NCI-H2227 (cell line): ENCODE measurements around the gene IGSF1.

Source experiments
- DNase-seq: peaks from one replicate; lab custom pipeline; 2025; ENCODE audit not compliant: unreplicated experiment; lab: John Stamatoyannopoulos, UW

IGSF1 gene, protein sequence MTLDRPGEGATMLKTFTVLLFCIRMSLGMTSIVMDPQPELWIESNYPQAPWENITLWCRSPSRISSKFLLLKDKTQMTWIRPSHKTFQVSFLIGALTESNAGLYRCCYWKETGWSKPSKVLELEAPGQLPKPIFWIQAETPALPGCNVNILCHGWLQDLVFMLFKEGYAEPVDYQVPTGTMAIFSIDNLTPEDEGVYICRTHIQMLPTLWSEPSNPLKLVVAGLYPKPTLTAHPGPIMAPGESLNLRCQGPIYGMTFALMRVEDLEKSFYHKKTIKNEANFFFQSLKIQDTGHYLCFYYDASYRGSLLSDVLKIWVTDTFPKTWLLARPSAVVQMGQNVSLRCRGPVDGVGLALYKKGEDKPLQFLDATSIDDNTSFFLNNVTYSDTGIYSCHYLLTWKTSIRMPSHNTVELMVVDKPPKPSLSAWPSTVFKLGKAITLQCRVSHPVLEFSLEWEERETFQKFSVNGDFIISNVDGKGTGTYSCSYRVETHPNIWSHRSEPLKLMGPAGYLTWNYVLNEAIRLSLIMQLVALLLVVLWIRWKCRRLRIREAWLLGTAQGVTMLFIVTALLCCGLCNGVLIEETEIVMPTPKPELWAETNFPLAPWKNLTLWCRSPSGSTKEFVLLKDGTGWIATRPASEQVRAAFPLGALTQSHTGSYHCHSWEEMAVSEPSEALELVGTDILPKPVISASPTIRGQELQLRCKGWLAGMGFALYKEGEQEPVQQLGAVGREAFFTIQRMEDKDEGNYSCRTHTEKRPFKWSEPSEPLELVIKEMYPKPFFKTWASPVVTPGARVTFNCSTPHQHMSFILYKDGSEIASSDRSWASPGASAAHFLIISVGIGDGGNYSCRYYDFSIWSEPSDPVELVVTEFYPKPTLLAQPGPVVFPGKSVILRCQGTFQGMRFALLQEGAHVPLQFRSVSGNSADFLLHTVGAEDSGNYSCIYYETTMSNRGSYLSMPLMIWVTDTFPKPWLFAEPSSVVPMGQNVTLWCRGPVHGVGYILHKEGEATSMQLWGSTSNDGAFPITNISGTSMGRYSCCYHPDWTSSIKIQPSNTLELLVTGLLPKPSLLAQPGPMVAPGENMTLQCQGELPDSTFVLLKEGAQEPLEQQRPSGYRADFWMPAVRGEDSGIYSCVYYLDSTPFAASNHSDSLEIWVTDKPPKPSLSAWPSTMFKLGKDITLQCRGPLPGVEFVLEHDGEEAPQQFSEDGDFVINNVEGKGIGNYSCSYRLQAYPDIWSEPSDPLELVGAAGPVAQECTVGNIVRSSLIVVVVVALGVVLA (N-terminal part only)

DNA sequence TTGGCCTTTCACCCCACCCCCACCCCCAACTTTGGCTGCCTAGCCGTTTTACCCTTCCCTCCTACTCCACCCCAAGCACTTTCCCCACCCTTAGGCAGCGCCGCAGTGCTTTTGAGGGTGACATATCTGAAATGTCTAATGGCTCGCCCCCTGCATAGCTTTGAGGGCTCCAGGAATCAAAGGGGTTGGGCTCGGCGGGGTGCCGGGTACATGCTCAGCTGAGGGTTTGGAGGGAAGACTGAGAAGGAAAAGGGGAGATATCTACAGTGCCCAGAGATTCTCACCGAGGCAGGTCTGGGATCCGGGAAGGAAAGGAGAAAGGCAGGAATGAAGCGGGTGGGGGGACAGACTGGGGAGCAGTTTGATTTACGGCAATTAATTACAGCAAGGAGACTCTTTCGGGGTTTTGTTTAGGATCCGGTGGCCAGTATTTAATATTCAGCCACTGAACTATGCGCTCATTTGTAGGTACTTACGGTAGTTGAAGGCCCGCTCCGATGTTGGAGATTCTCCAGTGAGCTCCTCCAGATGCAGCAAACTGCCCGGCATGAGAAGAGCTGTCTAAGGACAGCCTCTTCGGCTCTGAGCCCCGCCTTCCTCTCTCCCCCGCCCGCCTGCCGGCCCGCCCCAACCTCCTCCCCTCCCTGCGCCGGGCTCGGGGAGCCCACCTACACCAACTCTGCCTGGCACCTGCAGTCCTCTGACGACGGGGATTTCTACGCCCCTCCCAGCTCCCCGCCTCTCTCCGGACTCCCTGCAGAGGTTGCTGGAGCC is at the start of gene IGSF1:
TSS of gene IGSF1 (minus strand) at position 569 of the 774 bp plus-strand sequence. CDS start 2,632 bp downstream, outside the sequence.
- peak; percentile 21 for DNase-seq

GRCh38 chrX:131332331-131332730 is 43.2 kb upstream of the IGSF1 start:
- no peak for DNase-seq

DNA sequence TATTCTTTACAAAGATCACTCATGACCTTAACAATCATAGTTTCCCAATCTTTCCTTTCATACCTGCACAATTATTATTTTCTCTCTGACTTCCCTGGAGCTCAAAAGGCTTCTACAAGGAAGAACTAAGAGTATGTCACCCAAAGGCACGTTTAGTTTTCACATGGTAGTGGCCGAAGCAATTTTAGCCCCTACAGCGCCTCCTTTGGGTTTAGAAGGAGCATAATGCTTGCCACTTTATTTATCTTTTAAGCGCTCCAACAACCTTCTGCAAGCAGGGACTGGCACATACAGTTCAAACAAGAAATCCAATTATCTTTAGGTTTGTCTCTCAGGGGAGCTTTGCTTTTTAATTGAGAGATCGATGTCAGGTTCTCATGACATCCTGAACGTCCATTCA is 42.0 kb upstream of the IGSF1 start:
- DNase-seq: no peak

DNA sequence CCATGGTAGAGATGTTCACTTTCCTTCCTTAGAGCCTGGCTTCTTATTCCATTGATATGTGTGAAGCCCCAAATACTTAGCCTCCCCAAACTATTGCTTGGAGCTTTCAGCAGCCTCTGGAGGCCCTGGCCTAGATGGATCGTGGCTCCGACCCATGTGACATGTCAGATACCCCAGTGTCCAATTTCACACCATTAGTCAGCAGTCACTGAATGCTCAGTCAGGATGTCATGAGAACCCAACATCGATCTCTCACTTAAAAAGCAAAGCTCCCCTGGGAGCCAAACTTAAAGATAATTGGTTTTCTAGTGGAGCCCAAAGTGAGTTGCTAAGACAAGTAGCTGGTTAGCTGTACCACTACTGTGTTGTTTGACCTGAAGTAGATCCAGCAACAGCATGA is 41.6 kb upstream of the IGSF1 start:
- DNase-seq: no peak

- no peak for DNase-seq
Measured at GRCh38 chrX:131322651-131323050, 33.5 kb upstream of the IGSF1 start.

DNA sequence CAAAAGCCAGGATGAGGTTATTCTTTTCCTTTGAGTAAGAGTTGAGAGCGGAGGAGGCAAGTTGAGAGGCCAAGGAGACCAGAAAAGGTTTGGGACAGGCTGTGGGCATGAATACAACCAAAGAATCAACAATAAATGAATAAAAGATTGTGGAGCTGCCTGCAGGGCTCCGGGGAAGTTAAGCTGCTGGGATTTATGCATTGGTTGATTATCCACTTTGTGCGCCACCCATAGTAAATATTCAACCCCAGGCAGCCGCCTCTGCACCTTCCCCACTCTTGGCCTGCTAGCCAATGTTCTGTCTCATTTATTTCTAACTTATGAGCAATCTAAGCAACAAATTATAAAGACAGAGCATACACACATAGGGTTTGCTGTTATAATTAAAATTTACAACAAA is 28.2 kb upstream of the IGSF1 start:
- no peak for DNase-seq

DNA sequence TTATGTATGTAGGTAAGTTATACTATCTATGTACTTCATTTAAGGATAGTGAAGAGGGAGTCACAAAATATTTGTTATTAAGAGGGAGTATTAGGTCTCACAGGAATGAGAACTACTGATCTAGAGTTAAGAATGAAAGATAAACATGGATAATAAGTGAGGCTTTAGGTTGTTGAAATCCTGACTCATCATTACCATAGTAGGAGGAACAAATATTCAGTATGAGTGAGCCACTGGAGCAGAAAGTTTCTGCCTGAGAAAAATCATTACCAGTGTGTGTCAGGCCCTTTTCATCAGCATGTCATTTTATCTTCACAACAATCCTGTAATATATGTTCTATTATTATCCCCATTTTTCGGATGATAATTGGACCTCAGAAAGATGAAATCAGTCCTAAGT is 27.2 kb upstream of the IGSF1 start:
- DNase-seq: no peak

DNA sequence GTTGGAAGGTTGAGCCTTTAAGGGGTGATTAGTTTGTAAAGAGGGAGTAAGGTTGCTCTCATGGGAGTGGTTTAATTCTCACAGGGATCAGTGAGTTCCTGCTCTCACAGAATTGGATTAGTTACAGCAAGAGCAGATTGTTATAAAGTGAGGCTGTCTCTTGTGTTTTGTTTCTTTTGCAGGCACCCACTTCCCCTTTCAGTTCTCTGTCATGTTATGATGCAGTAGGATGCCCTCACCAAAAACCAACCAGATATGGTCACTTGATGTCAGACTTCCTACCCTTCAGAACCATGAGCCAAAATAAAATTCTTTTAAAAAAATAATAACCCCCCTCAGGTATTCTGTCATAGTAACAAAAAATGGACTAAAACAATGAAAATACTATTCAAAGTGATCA is 19.9 kb upstream of the IGSF1 start:
- DNase-seq: no peak

GRCh38 chrX:131306601-131307000 is 17.5 kb upstream of the IGSF1 start:
- DNase-seq: no peak

DNA sequence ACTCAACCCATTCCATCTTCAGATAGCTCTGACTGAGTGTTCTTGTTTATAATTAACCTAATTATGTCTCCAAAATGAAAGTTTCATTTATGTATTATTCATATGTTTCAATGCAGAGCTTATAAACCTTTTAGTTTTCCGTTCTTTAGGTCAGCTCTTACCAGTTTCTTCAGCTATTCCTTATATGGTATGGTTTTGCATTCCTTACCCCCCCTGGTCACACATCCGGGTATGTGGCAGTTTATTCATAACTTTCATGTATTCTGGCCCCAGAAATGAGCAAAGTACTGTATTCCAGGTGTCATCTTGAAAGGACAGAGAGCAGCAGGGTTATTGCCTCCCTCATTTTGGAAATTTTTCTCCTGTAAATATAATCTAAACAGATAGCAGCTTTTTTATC is 16.8 kb upstream of the IGSF1 start:
- no peak for DNase-seq

DNA sequence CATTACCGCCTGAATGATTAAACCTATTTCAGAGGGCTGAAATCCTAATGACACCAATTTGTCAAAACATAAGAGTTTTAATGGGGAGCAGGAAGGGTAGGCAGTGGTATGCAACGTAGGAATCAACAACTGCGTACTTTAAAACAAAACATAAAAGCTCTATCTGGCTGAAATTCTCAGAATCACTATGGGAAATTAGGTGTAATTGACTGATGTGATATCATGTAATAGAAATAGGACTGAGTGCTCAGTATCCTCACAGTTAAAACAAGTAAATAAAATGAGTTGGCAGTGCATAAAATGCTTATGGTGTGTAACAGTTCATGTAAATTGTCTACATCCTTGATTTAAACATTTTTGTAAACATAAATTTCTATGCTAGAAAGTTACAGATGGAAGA is 13.6 kb upstream of the IGSF1 start:
- no peak for DNase-seq

- no peak for DNase-seq
Measured at GRCh38 chrX:131301155-131301554, 12.0 kb upstream of the IGSF1 start.

DNA sequence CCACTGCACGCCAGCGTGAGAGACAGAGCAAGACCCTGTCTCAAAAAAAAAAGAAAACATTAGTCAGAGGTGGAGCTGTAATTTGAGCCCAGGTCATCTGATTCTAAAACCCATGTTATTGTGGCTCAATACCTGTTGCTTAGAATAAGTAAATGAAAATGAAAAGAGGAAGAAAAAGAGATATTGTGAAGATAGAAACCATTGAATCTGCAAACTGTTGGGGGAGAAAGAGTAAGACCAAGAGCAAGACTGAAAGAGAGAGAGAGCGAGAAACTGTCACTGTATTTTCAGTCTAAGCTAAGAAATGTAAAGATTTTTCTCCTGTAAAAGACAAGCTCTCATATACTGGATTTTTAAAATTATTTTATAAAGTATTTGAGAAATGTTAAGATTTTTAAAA is 9.7 kb upstream of the IGSF1 start:
- no peak for DNase-seq

DNA sequence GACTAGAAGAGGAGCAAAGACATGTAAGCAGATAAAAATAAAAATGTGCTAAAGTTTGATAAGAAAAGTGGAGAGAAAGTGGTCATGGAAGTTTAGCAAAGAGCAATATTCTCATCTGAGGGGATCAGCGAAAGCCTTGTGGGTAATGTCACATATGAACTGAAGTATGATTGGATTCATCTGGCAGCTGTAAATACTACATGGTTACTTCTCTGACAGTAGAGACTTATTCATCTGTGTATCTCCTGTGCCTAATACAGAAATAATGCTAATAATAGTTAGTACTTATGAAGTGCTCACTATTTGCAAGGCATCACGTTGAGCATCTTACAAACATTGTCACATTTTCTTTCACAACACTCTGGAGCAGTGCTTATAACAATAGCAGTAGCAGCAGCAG is 8.9 kb upstream of the IGSF1 start:
- DNase-seq: no peak

DNA sequence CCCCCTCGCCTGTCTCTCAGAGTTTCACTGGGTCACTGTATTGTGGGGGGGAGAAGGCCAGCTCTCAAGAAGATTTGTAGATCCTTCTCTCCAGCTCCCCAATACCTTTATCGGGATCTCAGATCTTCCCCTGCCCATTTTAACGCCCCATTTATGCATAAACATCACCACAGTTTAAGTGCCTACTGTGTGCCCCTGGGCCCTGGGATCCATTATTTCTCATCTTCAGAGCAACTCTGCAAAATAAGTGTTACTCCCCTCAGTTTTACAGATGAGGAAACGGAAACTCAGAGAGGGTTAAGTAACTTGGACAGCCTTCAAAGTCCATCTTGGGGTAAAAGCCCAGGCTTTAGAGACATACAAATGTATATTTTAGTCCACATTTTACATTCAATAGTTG is 421 bp upstream of the IGSF1 start:
- DNase-seq: no peak

DNA sequence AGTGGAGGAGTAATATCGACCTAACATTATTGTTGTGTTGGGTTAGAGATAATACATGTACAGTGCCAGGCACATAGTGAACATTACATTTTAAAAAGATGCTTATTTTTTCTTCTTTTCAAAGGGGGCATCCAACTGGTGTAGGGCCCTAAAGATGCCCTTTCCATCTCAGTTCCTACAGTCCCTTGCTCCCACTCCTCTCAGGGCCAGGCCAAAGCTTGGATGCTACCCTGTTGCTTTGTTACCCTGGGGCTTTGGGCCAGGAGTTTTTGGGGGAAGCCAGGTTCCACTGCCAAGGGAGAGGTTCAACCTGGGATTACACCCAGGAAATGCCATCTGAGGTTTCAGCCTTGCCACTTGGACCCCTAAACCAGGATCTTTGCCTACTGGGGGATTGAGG is 918 bp downstream of the IGSF1 start:
- no peak for DNase-seq

GRCh38 chrX:131287560-131288179 is 1.4 kb downstream of the IGSF1 start:
- DNase-seq: no peak

DNA sequence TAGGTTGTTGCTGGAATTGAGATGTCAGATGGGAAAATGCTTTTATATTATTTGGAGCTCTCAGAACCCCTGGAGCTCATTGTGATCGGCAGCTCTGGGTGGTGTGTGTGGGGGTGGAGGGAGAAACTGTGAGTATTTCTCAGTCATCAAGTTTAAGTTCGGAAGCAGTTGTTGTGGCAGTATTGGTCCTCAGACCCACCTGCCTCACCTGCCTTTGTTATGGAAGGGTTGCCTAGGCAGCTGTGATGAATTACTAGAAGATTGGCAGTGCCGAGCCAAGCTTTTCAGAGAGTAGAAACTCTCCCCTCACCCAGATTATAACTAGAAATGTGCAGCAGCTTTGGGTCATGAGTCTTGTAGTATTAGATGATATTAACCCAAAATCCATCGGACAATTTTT is 9.5 kb downstream of the IGSF1 start:
- DNase-seq: no peak

- no peak for DNase-seq
Measured at GRCh38 chrX:131279197-131279596, 9.9 kb downstream of the IGSF1 start.

DNA sequence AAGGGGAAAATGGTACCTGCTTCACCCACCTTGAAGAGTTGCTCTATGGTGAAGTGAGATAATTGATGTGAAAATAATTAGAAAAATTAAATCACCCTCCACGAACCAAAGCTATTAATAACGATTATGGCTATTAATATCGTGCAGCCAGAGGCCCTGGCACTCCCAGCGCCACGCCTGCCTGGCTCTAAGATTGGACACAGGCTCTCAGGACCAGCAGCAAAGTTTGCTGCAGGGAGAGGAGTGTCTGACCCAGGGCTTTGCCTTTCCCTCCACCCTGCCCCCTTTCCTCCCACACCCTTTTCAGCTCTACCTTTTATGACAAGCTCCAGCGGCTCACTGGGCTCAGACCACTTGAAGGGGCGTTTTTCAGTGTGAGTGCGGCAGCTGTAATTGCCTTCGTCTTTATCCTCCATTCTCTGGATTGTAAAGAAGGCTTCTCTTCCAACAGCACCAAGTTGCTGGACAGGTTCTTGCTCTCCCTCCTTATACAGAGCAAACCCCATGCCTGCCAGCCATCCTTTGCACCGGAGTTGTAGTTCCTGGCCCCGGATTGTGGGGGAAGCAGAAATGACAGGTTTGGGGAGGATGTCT is 11.5 kb downstream of the IGSF1 start:
- peak; percentile 30 for DNase-seq
